Activated CD4-positive, alpha-beta T cell treated with anti-CD3 and anti-CD28 coated beads for 1 hour (primary cell): Measurements from ENCODE around the gene CIAO2A.
"Not testable (repeated sequence)": the region's sequence is repeated elsewhere in the genome, so short reads cannot be mapped to it uniquely, and the experiment has no call there.

ENCODE experiments used
- DNase-seq: peaks from one replicate; pipeline ENCODE4 v3.0.0-alpha.2; 2020

CIAO2A gene

DNA sequence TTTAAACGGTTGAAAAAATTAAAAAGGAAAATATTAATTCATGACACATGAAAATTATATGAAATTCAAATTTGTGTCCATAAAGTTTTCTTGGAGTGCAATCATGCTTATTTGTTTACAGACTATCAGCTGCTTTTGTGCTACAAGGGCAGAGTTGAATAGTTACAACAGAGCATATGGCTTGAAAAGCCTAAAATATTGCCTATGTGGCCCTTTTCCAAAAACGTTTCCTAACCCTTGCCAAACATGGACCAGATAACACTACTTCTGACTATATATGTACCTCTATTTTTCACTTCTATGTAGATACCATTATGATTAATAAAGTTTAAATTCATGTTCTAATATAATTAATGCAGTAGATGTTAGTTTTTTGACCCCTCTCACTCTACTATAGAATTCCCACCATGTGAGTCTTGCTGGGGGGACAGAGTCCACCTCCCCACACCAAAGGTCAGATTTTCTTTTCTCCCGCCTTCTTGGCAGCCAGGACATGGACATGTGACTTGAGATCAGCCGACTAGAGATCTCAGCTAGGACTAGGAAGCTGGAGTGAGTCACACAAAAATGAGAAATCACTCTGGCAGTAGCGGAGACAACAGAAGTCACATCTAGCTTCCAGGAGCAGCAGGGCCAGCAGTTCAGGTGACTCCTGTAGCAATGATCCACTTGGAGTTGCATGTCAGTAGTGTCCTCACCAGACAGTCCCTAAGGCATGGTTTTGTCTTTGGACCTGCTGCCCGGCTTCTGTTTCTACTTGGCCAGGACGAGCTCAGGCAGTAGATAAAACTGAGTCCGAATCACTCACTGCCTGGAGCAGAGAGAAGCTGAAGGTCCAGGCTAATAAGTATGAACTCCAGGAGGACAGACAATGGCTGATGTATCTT lies 22.4 kb downstream of the CIAO2A start:
- DNase-seq, result no peak

DNA sequence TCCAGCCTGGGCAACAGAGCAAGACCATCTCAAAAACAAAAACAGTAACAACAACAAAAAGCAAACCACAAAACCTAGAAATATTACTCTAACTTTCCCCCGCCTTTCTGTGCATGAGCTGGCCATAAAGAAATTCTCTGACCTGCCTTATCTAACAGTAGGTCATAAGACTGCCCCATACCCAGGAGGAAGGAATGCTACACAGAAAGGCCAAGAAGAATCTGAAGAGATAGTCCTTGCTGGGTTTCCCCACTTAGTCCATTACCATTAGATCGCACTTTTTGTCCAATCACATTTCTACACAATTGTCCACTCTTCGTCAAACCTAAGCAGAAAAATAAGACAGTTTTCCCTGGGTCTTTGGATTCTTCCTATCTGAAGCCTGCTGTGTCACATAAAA lies 23.5 kb downstream of the CIAO2A start:
- DNase-seq, result no peak

DNA sequence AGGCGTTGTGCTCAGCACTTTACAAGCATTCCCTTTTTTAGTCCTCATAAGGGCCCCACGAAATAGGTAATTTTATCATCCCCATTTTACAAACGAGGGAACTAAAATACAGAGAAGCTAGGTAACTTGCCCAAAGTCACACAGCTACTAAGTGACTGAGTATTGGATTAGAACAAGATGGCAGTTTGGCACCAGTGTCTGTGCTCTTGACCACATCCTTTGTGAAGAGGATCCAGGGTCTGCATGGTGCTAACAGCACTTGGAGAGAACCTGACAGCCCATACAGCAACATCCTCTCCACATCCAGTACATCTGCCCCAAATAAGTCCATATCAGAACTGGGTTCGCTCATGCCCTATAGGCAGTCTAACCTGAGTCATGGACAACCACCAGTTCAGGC lies 25.5 kb downstream of the CIAO2A start:
- no peak for DNase-seq

DNA sequence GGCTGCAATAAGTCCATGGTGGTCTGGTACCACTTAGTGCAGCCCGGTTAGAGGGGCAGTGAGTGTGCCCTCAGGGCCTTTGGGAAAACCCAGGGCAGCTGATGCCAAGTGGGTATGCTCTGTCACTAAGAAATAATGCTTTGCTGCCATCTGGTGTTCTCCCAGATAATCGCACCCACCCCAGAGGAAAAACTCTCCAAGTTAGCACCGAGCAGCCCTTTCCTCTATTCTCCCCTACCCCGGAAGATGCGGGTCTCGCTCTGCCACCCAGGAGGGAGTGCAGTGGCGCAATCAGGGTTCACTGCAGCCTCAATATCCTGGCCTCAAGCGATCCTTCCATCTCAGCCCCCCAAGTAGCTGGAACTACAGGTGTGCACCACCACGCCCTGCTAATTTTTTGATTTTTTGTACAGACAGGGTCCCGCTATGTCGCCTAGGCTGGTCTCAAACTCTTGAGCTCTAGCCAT lies 26.0 kb downstream of the CIAO2A start:
- DNase-seq, result peak; percentile 47

DNA sequence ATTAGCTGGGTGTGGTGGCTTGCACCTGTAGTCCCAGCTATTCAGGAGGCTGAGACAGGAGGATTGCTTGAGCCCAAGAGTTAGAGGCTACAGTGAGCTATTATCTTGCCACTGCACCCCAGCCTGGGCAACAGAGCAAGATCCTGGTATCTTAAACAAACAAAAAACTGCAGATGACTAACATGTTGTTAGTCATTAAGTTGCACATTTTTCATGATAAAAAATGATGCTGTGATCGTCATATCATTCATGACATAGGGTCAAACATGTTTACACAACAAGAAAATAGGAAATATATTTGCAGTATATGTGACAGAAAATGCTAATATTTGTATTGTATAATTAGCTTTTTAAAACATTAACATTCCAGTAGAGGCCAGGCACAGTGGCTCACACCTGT lies 27.2 kb downstream of the CIAO2A start:
- DNase-seq, result no peak

DNA sequence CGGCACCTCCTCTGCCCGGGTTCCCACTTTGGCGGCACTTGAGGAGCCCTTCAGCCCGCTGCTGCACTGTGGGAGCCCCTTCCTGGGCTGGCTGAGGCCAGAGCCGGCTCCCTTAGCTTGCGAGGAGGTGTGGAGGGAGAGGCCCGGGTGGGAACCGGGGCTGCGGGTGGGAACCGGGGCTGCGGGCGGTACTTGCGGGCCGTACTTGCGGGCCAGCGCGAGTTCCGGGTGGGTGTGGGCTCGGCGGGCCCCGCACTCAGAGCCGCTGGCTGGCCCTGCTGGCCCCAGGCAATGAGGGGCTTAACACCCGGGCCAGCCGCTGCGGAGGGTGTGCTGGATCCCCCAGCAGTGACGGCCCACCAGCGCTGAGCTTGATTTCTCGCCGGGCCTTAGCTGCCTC lies 32.9 kb downstream of the CIAO2A start:
- DNase-seq, result no peak

DNA sequence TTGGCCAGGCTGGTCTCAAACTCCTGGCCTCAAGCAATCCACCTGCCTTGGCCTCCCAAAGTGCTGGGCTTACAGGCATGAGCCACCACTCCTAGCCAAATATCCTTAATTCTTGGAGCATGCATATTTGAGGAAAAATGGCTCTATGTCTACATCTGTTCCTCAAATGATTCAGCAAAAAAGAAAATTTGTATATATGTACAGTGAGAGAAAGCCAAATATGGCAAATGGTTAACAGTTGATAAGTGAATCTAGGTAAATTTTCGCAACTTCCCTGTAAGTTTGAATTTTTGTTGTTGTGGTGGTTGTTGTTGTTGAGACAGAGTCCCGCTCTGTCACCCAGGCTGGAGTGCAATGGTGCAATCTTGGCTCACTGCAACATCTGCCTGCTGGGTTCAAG lies 34.5 kb downstream of the CIAO2A start:
- not testable (repeated sequence) for DNase-seq

DNA sequence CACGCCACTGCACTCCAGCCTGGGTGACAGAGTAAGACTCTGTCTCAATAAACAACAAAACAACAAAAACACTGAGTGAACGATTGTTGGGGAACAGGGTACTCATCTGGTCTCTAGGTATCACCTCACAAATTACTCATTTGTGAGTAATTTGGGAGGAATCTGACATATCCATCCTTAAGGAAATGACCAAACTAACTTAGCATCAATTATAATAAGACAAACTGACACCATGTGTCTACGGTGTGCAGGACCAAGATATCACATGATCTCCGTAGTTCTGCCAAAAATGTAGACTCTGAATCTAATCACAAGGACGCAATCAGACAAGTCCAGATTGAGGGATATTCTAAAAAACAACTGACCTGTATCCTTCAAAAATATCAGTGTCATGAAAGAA lies 35.4 kb downstream of the CIAO2A start:
- no peak for DNase-seq

DNA sequence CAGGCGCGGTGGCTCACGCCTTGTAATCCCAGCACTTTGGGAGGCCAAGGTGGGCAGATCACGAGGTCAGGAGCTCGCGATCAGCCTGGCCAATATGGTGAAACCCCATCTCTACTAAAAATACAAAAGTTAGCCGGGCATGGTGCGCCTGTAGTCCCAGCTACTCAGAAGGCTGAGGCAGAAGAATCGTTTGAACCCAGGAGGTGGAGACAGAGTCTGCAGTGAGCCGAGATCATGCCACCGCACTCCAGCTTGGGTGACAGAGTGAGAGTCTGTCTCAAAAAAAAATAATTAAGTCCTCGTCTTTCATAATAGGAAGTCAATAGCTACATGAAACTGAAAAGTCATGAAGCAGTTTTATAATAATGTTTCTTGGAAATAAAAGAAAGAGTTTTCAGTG lies 40.0 kb downstream of the CIAO2A start:
- DNase-seq, result not testable (repeated sequence)

DNA sequence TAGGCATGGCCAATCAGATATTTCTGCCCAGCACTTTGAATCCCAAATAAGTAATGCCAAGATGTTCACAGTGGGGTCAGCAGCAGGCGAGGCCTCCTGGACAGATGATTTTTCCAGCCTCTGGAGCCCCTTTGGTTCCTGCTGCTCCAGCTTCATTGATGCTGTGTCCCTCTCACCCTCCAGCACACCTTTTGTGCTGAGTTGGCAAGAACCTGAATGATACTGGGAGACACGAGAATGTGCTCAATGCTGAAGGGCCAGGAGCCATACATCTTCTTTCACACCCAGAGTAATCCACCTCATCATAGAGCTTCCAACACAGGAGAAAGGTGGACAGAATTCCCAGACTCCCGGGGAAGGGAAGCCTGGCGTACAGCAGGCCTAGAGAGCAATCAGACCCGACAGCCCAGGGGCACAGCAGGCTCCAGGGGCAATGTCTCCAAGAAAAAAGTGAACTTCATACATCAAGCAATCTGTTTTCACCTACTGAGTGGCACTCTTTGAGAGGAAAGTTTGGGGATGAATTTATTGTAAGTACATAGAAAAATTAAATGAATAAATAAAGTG lies 40.6 kb downstream of the CIAO2A start:
- no peak for DNase-seq

DNA sequence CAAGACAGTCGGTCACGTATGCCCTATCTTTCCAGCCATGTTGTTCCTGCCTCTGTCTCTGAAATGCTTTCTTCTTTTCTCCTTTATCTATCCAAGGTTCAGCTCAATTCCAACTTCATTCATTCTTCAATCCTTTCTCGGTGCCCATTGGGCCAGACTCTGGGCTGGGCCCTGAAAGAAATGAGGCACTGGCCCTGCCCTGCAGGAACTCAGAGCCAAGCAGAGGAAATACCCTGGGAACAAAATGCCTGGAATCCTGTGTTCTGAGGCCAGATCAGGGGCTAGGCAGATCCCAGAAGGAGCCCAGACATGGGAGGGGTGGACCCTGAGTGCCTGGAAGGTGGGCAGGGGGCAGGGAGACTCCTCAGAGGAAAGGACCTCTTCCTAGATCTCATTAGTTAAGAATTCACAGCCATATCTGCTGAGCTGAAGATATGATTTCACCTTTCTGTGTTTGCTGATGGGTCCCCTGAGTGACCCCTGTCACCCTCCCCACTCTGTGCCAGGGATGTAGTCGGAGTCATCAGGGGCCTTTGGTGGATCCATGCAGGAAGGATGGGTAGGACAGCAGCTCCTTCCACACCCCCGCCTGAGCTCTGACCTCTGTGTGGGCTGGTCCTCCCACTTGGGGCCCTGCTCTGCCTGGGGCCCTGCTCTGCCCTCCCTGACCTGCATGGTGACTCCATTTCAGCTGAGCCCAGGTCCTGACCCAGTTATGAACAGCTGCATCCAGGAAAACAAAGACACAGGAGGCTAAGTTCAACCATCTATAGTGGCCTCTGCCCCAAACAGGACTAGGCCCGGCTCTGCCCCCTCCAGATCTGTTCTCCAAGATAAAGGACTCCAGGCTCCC lies 42.0 kb downstream of the CIAO2A start:
- DNase-seq, result no peak

DNA sequence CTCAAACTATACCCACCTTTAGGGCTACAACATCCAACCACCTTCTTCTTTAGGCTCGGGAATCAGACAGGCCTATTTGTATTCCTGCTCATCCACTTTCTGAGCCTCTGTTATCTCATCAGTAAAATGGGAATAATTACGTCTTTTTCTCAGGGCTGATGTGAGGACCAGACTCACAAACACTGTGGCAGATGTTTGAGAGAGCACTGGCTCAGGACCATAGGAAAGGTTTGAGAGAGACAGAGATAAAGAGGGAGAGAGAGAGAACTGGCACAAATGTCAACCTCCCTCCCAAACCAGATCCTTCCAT lies 42.6 kb downstream of the CIAO2A start:
- DNase-seq, result no peak

DNA sequence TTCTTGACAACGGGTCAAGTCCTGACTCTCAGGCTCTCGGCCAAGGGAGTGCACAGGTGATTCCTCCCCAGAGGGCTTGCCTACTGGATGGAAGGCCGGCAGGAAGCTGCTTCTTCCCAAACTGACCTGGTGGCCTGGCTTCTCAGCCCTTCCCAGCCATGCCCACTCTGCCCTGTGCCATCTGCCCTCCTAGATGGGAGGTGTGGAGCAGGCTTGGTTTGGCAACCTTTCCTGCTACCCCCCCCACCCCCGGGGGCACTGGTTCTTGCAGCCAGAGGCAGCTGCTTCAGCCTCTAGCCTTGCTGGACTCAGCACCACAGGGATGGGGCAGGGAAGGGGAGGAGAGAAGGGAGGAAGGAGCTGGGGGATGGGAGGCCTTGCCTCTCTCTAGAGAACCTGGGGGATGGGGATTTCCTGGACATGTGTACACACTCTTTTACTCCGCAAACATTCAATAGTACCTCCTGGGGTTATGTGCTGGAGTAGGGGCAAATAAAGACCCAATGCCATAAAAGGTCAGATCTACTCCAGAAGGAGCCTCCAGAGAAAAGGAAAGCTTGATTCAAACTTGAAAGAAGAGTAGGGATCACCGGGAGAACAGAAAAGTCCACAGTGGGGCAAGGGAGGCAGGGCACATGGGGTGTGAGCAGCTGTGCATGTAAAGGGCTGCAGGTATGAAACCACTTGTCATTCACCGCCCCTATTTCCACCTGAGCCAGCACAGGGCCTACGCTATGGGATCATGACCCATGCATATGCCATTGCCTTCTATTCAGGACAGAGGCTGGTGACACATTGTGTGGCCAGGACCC lies 43.2 kb downstream of the CIAO2A start:
- DNase-seq, result no peak

DNA sequence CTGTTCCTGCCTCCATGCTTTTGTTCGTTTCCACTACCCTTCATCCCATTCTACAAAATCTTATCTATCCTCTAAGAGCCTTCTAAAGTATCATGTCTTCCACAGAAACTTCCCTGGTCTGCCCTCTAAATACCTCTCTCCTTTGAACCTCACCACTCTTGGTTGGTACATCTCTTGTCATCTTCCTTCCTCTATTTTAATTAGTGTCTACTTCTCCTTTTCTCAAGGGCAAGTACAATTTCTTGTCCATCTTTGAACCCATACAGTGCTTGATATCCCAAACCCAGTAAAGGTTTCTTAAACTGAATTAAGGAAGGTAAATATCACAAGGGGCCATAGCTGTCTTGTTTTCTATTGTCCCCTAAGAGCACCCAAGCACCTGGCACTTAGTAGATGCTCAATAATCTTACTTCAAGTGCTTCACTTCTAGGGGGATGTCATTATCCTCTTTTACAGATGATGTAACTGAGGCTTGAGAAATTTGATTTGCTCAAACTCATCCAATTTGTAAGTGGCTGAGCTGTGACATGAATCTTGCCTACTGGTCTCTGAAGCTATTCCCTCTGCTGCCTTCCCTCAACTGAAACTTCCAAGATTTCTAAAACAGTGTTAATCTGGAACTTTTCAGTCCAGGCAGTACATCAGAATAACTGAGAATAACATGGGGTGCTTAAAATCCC lies 44.7 kb downstream of the CIAO2A start:
- DNase-seq, result no peak

DNA sequence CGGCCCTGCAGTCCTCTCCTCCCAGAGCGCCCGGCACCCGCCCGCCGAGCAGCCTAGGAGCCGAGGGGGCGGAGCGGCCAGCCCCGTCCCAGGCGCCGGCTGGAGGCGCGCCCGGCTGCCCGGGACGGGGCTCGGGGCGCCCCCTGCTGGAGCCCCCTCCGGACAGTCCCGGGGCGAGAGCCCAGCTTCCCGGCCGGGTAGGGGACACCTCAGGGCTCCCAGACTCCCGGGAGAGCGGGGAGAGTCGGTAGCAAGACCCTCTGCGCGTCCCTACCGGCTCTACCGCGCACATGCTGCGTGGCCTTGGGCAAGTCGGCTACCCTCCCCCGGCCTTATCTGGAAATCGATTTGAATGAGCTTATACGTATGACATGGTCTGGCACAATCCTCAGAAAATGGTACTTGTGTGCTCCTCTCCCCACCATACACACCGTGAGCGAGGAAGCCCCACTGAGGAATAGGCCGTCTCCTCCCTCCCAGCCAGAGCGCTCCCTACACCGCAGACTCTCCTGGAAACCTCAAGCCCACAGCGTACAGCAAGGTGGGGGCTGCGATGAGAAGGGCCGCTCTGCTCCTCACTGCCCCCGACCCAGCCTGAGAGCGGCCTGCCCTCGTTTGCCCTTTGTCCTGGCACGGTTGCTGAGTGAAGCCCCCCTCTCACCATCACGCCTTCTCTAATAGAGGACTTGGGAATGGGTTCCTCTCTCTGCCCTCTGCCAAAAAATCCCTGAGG lies 47.1 kb downstream of the CIAO2A start, which contains the start of gene DAPK2:
Gene DAPK2, minus strand, starts transcription at position 65 of the 733 bp plus-strand sequence. CDS start 6,224 bp downstream, outside the sequence.
- DNase-seq, result peak; percentile 49

DNA sequence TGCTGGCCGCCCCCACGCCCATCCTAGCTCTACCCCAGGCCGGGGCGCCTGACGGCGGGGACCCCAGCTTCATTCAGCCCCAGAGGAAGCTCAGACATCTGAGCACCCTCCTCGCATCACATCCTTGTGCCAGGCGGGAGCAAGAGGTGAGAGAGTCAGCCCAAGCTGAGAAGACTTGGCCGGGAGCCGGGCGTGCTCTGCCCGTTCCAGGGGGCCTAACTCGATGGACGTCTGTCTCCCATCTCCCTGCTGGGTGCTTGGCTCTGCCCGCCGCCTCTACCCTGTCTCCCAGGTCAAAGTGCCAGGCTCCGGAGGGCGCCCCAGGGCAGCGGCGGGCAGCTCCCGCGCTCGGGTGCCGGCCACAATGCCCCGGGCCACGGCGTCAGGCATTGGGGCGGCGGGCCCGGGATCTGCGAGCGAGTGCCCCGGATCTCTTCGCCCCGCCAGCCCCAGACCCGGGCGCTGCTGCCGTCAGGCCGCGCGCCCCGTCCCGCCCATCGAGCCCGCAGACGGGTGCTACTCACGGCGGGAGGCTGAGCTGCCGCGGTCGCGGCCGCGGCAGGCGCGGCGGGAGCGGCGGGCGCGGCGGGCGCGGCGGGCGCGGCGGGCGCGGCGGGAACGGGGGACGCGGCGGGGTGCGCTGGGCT lies 47.7 kb downstream of the CIAO2A start:
- DNase-seq, result no peak

DNA sequence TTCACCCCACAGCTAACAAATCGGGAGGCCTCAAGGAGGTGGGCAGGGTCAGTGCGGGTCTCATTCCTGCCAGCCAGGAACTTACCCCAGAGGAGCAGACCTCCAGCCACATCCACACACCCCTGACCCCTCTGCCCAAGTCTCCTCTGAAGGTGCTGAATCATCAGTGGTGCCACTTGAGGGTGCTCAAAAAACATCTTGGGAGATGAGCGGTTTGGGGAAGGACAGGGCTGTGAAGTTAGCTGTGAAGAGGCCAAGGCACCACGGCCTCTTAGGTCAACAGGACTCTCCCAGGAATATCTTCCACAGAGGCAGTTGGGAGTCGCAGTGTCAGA lies 48.6 kb downstream of the CIAO2A start:
- no peak for DNase-seq

DNA sequence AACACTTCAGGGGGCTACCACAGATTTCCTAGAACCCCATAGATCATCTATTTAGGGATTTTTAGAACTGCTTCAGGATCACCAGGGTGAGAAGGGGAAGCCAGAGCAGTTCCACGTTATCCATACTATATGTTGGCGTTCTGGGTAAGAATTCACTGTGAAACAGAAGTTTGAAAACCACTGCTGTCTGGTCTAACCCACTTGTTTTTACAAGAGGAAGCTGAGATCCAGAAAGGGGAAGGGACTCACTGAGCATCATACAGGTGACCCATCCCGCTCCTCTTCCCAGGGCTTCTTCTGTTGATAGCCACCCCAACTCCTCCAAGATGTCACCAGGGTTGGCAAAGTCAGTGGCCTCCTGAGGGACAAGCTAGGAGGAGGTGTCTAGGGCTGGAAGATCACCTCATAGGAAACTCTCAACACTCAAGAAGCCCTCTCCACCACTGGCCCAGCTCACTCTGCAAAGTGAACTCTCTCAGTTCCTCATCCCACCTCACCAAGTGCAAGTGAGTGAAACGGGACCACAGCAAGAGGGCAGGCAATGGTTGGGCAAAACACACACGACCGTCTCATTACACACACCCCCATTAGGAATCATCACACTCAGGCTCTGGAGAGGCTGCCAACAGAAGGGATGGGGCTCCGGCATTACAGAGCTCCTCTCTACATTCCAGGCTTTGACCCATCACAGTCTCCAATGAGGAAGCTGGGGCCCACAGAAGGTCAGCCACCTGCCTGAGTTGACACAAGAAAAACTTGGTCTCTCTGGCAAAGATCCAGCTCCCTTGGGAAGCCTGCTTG lies 49.1 kb downstream of the CIAO2A start:
- DNase-seq, result no peak

DNA sequence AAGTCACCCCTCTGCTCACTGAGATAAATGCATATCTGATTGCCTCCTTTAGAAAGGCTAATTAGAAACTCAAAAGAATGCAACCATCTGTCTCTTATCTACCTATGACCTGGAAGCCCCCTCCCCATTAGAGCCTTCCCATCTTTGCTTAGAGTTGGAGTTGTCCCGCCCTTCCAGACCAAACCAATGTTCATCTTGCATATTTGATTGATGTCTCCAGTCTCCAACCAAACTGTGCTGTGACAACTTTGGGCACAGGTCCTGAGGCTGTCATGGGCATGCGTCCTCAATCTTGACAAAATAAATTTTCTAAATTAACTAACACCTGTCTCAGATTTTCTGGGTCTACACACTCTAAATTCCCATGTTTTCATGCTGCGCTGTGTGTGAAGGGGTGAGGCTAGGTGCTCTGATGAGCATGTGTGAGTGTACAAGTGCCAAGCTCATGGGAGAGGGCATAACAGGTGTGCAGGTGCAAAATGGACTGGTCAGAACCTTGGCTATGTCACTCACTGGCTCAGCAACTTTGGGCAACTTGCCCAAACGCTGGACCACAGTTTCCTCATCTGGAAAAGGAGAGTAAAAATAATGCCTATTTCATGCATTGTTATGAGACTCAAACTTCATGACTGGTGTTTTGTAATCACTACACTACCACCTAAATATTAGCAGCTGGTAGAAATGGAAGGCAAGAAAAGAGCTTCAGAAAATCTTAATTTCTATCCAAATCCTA lies 54.6 kb downstream of the CIAO2A start:
- no peak for DNase-seq
